Iris pigment epithelial cell (primary cell): ENCODE results near the gene PDZRN3.
A peak's percentile ranks its signal among the peaks of the same experiment; 100 is the strongest.

ENCODE experiments used
- DNase-seq: peaks from one replicate; pipeline ENCODE4 v3.0.0-alpha.2; 2011; ENCODE audit warnings: low read depth

Gene PDZRN3

GRCh38 chr3:73556520-73557372, 68.0 kb downstream of the PDZRN3 start:
- no peak for DNase-seq

DNA sequence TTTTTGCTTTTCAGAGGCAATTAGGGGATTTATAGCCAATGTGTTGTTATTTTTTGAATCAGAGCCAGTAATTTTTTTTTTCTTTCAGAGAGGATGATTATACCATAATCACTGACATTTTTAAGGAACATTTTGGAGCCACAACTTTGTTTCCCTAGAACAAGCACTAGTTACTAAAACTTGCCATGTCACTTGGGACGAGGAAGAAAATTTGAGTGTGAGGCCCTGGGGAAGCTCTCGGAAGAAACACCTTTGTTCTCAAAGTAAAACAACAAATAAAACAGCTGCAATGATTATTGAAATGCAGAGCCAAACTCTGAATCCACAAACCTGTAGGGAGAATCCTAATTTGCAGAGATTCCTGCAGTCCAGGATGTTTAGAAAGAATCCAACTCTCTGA, 69.7 kb downstream of the PDZRN3 start:
- DNase-seq = no peak

GRCh38 chr3:73552700-73553099, 72.0 kb downstream of the PDZRN3 start:
- peak; percentile 56 for DNase-seq

GRCh38 chr3:73550032-73550431, 74.7 kb downstream of the PDZRN3 start:
- no peak for DNase-seq

DNA sequence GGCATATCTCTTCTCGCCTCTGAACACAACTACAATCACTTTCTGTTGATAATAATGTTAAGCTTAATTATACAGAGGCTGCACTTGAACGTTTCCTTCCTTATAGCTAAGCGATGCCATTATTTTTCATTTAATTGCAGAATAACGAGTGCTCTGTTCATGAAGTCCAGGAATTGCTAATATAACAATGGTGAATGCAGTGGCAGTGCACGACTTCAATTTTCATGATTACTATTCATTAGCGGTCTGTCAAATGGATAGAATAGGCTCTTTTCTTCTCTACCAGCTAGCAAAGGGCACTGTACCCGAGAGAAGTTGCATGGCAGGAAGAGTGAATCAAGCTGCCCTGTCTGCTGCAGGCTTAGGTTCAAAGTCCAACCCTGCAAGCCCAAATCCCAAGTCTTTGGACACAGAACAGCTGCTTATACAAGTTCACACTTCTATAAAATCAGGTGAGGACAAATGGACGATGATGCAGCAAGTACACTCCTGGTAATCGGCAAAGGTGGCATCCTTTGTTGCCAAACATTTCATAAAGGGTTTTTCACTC, 75.6 kb downstream of the PDZRN3 start:
- DNase-seq = no peak

DNA sequence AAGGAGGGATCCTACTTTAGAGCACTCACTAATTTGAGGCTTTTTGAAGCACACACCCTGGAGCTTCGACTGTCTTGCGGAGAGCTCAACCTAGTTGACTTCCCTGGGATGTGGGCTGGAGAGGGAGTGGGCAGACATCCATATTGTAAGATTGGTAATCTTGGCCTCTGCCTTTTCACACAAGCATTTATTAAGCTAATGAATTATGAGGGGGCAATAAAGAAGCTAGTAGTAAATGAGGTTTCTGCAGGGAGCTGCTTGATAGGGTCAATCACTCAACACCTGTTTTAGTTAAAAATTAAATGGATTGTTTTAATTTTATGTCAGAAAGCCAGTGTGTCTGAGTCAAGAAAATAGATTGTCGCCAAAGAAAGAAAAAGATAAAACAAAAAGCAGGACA, 76.3 kb downstream of the PDZRN3 start:
- no peak for DNase-seq

- DNase-seq = peak; percentile 79
Measured at GRCh38 chr3:73547427-73548248, 77.1 kb downstream of the PDZRN3 start.

- peak; percentile 73 for DNase-seq
Measured at GRCh38 chr3:73546961-73547360, 77.8 kb downstream of the PDZRN3 start.

DNA sequence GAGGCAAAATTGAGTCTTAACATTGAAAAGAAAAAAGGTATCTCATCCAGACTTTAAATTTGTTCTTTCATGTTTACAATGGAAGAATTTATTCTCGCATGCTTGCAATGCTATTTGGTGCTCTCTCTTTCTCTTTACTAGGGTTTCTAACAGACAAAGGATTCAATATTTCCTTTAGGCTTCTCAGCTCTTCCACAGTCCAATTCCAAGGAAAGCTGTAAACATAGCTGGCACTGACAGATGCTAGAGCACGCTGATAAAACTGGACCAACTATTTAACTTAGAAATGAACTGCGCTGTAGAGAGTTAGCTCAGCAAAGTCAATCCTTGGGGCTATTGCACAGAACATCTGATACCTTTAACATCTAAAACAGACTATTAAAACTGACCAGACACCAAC, 81.3 kb downstream of the PDZRN3 start:
- DNase-seq = no peak

GRCh38 chr3:73542136-73542535, 82.6 kb downstream of the PDZRN3 start:
- no peak for DNase-seq

GRCh38 chr3:73540969-73541740, 83.6 kb downstream of the PDZRN3 start:
- DNase-seq = peak; percentile 34

GRCh38 chr3:73538486-73538885, 86.3 kb downstream of the PDZRN3 start:
- DNase-seq = no peak

DNA sequence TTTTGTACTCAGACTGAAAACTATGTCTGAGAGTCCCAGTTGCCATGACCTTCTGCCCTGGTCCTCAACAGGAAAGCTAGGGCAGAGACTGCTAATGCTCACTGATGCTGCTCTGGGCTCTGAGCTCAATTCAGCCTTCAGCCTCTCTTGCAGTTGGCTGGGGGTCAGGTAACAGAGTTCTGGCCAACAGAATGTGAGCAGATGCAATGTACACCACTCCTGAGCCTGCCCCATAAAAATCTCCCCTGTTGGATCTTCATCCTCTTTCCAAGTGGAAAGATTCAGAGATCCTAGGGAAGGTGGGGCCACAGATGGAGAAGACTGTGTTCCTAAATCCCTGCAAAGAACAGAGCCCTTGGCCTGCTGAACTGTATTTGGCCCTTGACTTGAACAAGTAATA, 87.8 kb downstream of the PDZRN3 start:
- no peak for DNase-seq

- no peak for DNase-seq
Measured at GRCh38 chr3:73536336-73536895, 88.3 kb downstream of the PDZRN3 start.

GRCh38 chr3:73535931-73536330, 88.8 kb downstream of the PDZRN3 start:
- no peak for DNase-seq

DNA sequence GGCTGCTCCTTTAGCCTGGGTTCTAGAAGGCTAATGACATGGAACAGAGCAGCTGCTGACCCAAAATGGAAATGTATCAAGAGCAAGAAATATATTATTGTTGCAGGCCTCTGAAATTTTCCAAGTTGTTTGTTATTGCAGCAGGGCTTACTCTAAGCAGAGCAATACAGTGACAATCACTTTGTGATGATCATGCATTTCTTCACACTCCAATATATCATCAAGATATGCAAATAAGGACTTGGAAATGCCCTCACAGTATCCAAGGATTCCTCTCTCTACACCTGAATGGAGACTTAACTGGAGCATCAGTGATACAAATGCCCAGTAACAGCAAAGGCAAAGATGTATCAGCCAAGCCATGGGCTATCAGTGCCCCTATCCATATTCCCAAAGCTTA, 89.6 kb downstream of the PDZRN3 start:
- no peak for DNase-seq

DNA sequence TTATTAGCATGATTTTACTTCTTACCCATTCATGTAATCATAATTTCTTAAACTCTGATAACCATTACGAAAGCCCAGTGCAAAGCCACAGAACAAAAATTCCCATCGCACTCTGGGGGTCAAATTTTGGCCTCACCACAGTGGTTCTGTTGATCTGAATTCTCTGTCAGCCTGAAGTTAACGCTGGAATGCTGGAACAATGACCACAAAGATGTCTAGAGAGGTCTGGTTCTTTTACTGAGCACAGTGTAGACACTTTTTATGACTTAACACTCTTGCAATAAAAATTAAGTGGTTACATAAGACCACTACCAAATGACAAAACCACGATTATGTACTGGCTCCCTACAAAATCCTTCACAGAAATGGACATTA, 94.7 kb downstream of the PDZRN3 start:
- DNase-seq = peak; percentile 58

- DNase-seq = no peak
Measured at GRCh38 chr3:73529308-73530021, 95.3 kb downstream of the PDZRN3 start.

- DNase-seq = no peak
Measured at GRCh38 chr3:73525591-73525990, 99.2 kb downstream of the PDZRN3 start.

- no peak for DNase-seq
Measured at GRCh38 chr3:73523661-73524060, 101.1 kb downstream of the PDZRN3 start.

GRCh38 chr3:73521734-73522336, 102.9 kb downstream of the PDZRN3 start:
- DNase-seq = no peak
